GM21529 (cell line): ENCODE data around the gene MDFIC2.
"Not testable (repeated sequence)": the region's sequence is repeated elsewhere in the genome, so short reads cannot be mapped to it uniquely, and the experiment has no call there.

Experiments used
- ATAC-seq: cut with Tn5 transposase; IDR thresholded peaks from one replicate; pipeline ENCODE4 v1.9.1; 2021; ENCODE audit not compliant: unreplicated experiment

The MDFIC2 gene

DNA sequence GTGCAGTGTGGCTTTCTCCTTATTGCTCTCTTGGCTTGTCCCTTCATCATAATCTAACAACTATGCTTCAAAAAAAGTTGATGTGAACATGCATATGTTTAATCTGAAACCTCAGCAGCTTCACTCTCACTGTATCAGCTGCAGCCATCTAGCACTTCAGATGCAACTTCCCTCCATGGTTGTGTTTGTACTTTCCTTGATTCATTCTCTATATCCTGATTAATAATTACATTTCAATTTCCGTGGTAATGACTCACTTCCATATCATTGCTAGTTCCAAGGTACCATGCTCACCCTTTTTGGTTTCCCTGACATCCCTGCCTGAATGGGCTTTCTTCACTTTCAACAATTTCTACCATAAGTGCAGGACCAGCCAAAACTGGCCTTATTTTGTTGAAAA, 51.2 kb downstream of the MDFIC2 start:
- ATAC-seq, result no peak

DNA sequence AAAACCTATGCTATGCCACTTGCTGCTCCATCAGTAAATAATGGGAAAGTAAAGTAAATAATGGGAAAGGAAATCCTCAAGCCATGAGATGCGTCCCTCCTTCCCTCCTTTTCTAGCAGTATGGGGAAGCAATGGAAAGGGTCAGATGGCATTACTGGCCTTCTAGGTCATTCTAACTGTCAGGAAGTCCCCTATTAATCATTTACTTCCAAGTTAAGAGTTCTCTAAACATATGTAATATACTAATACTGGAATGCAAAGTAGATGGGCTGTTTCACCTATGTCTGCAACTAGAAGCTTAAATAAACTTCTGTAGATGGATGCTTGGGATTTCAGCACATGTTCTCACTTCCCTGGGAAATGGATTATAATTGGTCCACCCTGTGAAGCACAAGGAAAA, 55.9 kb downstream of the MDFIC2 start:
- ATAC-seq, result no peak

DNA sequence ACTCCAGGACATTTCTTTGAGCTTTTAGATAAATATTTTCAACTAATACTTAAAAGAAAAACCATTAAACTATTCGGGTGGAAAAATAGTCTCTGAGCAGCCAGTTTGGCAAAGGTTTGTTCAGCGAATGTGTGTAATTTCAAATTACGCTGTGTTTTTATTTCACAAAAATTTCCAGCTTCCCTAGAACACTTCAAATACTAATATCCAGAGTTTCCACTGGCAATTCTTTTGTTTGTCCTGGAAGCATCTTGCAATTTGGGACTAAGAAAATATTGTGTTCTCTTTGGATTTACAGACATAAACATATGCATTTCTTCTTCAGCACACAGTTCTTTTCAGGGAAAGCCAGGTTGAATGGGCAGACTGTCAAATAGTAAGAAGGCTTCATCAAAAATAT, 61.9 kb downstream of the MDFIC2 start:
- ATAC-seq, result no peak

DNA sequence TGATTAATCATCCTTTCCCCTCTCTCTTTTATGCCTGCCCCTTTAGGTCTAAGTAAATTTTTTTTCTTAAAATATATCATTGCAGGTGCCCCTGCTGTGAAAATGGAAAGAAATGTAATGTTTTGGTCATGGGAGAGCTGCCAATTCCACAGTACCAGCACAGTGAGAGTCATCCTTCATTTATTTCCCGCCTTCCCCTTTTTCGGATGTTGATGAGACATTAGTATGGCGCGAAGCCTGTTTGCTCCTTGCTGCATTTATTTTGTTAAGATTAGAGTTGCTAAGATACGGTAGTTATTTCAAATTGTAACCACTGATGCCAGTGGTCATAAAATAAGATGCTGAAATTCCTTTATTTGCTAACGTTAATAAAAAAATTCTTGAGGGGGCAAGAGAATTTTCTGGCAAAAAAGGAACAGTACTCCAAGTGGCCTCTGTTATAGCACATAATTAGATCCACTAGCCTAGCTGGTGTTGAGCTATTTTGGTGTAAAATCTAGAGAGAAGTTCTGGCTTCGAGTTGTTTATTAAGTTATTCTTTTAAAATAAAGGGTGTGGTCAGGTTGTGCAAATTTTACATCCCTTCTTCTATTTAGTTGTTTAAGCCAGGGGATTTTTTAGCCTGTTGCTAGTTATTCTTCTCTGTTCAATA, 62.8 kb downstream of the MDFIC2 start:
- ATAC-seq, result no peak

DNA sequence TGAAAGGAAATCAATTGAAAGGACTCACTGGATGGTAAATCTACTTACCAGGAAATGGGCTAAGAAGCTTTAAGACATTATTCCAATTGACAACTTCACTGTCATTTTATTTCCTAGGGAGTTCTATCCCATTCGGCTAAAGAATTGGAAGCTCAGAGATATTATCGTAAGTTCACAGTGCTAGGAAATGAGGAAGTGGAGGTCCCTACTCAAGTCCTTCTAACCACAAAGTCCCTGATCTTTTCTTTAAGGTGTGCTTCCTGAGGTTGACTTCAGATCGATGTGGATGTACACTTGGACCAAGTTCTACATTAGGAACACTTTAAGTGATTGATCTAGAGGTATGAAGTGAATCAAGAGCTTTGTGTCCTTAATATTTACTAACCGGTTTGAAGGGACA, 63.6 kb downstream of the MDFIC2 start:
- ATAC-seq, result no peak

DNA sequence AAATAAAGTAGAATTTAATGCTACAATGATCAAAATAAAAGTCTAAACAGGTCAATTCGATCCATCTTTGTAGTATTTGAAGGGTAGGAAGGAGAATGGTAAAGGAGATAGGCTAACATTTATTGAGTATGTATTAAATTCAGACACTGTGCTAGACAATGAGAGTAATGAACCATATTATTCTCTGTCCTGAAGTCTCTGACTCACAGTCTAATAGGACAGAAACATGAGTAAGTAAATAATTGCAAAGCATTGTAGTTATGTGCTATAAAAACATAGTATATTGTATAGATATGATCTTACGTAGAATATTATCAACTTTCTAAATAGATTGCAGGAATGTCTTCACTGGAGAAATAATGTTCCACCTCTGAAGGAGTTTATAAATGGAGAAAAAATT, 64.5 kb downstream of the MDFIC2 start:
- no peak for ATAC-seq

DNA sequence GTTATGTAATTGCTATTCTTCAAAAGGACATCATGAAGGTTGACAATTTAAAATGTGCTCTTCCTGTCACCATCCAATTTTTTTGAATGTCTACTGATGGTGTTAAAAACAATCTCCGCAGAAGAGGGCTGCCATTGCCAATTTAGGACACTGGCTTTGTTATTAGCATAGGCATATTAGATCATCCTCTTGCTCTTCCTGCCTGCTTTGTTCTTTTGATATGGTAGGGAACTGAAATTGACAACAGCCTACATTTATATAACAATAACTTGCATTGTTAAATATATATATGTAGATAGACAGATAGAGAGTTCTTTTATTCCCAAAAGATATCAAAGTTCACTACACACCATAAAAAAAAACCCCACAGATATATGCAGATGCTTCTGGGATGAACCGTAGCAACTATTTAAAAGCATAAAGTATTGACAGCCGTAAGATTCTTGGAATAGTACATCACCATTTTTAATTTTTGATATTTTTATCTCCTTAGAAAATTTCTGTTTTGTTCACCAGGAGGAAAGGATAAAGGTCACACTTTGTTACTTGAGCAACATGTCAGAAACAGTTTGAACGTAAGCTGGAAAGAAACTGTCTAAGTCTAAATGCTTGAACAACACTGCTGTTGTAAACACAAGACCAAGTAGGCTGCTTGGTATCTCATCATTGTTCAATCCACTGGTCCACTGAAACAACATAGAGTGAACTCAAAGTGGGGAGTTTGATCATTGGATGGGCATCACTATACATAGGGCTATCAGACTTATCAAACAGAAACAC, 66.5 kb downstream of the MDFIC2 start:
- no peak for ATAC-seq

DNA sequence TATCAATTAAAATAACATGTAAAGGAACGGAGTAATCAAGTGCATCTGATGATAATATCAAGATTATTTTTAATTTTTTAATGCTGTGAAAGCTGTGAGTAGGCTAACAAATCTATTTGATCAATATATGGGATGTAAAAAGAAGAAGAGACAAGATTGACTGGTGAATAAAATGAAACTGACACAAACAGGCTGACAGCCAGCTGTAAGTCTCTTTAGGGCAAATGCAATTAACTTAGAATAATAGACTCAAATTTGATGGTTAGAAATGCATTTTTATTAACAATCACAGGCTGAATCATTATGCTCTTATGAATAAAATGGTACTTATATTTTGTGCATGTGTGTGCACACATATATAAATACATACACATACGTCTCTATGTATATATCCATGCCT, 68.0 kb downstream of the MDFIC2 start:
- no peak for ATAC-seq

DNA sequence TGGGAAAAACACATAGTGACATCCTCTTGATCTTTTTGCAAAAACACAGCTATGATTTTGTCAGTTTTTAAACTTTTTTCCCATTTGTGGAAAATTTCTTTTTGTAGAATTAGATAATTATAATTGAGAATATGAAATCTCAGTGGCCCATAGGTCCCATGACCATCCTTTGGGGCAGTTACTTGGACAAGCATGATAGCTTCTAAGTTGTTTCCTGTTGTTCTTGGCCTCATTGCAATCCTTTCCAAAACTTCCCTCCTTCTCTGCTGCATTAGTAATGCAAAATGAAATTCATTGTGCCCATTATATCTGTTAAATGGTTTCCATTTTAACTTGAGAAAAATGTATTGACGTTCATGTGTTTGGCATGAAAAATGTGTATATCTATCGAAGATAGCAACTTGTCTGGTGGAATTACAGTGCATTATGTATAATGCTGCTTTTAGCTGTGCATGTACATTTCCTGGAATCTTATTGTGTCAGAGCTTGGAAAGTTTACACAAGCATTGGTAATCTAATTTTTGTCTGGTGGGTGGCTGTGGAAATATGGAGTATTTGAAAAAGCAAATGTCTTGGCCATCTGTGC, 70.0 kb downstream of the MDFIC2 start:
- no peak for ATAC-seq

DNA sequence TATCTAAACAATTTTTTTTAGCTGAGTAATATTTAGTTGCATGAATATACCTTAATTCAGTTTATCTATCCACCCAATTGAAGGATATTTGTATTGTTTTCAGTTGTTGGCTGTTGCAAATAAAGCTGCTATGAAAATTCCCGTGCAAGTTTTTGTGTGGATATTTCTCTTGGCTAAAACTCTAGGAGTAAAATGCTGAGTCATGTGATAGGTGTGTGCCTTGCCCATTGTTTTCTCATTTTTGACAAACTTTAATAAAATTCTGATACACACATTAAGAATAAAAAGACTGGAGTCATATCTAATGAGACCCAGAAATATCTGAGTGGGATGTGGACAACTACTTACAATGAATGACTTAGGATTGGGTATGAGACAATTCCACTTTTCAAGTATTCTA, 78.6 kb downstream of the MDFIC2 start:
- ATAC-seq, result no peak

DNA sequence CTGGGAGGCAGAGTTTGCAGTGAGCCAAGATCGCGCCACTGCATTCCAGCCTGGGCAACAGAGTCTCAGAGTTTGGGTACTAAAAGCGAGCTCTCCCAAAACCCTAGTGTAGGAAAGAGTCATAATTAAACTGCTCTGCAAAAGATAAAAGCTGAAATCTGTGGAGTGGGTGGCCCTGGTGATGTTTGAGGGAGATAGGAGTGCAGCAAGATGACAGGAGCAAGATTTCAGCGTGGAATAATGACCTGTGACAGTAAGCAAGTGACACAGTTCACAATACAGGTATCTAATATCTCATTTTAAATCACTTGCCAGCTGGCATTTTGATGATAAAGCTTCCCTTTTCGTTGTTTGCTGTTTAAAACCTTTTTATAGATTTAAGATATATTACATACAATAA, 79.3 kb downstream of the MDFIC2 start:
- ATAC-seq, result no peak

DNA sequence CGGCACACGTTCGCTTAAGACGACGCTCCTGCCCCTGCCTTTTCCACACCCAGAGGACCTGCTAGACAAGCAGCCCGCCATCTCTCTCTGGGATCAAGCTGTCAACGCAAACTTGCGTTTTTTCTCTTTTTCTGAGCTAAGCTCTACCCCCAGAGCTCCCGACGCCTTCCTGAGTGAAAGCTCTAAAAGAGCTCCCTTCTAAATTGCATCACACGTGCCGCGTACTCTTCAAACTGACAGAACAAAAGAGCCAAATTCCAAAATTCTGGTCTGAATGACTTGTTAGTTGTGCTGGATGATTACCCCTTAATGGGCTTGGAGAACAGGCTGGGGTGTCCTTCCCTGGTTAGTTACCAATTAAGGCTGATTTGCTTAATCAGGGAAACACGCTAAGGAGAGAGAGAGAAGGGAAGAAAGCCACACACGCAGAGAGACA, 81.2 kb downstream of the MDFIC2 start:
- no peak for ATAC-seq

DNA sequence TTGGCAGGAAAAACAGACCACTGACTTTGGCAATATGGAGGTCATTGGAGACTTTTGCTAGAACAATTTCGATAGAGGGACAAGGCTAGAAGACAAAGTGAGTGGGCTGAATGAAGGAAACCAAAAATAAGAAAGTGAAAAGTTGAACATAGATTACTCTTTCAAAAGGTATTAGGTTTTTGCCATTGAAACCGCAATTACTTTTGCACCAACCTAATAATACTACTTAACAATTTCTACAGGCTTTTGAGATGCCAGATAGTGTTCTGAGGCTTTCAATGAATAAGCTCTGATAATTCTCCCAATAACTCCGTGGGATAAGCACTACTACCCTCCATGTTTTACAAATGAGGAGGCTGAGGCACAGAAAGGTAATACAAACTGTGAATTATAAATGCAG, 85.0 kb downstream of the MDFIC2 start:
- no peak for ATAC-seq

DNA sequence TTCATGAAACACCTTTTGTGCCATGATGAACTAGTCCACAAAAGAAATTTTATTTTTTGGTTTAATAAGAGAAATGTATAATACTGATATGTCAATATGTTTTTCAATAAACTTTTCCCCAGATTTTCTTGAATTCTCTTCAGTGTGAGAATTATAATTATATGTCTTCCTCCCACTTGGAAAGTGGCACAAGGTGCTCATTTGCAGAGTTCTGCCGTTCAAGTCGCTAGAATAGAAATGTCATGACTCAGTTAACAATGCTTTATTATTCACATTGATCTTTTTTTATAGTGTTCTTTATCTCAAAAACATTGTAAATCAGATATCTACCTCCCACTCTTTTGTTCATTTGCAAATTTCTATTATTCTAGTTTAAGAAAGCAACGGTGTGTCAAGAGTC, 87.3 kb downstream of the MDFIC2 start:
- ATAC-seq, result no peak

DNA sequence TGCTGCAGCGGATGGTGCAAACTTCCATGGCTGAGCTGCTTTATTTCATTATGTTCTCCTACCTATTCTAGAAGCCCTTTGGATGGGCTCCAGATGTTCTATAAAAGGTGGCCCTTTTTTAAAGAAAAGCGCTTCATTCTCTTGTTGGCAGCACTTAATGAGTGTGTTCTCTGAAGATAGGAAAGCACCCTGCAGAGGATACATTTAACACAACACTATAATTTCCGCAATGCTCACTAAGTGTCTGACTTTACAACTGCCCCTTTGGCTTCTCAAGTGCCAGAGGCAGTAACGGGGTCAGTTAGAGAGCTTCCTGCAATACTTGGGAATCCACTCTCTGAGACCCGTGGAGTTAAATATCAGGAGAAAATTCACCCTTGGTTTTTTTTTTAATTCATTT, 88.1 kb downstream of the MDFIC2 start:
- no peak for ATAC-seq

DNA sequence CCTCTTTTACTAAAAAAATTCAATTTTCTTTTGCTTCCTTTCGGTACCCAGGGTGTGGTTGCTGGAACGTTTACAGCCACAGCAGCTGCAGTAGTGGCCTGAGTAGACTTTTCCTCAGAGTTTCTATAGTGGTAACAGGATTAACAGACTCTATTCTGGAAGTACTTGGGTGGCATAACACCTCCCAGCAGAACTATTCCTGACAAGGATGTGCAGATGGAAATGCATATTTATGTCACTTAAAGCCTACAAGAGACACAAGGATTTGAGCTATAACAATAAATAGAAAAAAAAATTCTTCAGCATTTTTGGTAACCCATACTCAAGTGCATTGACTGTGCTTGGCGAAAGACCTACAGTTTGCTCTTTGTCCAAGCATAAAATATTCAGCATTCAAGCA, 94.0 kb downstream of the MDFIC2 start:
- no peak for ATAC-seq

DNA sequence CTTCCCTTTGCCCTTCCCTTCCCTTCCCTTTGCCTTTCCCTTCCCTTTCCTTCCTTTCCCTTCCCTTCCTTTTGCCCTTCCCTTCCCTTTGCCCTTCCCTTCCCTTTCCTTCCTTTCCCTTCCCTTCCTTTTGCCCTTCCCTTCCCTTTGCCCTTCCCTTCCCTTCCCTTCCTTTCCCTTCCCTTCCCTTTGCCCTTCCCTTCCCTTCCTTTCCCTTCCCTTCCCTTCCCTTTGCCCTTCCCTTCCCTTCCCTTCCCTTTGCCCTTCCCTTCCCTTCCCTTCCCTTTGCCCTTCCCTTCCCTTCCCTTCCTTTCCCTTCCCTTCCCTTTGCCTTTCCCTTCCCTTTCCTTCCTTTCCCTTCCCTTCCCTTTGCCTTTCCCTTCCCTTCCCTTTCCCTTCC, 101.2 kb downstream of the MDFIC2 start:
- ATAC-seq, result not testable (repeated sequence)

DNA sequence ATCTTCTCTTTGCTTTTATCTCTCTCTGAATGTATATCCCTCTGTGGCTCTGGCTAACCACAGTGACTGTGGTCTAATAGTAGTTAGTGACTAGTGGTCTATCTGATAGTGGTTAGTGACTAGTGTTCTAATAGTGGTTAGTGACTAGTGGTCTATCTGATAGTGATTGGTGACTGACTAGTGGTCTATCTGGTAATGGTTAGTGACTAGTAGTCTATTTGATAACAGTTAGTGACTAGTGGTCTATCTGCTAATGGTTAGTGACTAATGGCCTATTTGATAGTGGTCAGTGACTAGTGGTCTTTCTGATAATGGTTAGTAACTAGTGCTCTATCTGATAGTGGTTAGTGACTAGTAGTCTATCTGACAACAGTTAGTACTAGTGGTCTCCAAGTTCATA, 110.5 kb downstream of the MDFIC2 start:
- ATAC-seq, result no peak

DNA sequence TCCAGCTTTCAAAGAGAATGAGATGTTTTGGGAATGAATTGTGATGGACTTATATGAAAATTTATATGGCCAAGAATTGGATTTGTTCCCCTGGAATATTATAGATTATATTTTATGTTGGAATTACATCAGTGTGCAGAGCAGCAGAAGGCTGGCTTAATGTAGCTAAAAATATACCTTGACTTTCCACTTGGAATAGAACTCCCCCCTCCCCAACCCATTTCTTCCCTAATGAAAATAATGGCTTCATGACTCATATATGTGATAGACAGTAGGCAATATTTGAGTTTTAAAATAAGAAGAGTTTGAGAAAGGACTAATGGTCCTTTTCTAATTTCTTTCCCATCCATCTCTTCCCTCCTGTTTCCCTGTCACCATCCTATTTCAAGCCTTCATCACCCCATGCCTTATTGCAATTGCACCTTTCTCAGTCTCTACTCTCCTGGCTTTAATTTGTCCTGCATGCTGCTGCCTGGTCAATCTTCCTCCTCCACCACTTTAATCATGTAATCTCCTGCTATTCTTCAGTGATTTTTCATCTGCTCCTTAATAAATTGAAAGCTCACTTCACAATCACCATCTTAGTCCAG, 122.5 kb downstream of the MDFIC2 start:
- ATAC-seq, result no peak

DNA sequence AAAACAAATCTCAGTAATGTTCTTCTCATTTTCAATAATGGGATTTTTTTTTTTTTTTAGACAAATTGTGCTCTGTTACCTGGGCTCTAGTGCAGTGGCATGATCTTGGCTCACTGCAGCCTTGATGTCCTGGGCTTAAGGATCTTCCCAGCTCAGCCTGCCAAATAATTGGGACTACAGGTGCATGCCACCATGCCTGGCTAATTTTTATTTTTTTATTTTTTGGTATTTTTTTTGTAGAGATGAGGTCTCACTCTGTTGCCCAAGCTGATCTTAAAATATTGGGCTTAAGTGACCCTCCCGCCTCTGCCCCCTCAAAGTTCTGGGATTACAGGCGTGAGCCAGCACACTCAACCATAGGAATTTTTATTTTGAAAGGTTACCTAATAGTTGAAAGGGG, 126.2 kb downstream of the MDFIC2 start:
- no peak for ATAC-seq

DNA sequence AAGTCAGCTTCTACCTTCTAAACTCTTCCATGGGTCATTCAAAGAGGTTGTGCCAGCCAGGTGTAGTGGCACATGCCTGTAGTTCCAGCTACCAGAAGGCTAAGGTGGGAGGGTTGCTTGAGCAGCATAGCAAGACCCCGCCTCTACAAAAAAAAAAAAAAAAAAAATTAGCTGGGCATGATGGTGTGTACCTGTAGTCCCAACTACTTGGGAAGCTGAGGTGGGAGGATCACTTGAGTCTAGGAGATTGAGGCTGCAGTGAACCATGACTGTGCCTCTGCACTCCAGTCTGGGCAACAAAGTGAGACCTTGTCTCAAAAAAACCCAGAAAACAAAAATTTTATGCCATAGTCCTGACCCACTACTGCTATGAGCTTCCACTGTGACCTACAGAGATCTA, 126.8 kb downstream of the MDFIC2 start:
- no peak for ATAC-seq
